ENCODE measurements around the gene FBXW5. TPM values are rescaled to one million over a fixed set of nuclear protein-coding genes. Genes with fewer than 3 reads are reported as not detected.

Gene FBXW5
- total RNA-seq, 1 experiment from 2014 or later = 101 TPM

- Histone ChIP-seq H3K27ac (peak within 1 kb of the TSS; percentile 42), H3K9me3 (ENCODE audit: insufficient read depth, low read depth) (no peaks in the 10 kb centered on the region), H3K4me2 (peak within 1 kb of the TSS; percentile 92), H3K79me2 (ENCODE audit: low read depth) (peaks cover 7% of the 10 kb centered on the region; the same call in 1 of the 2 replicates), H4K20me1 (ENCODE audit: insufficient read depth) (no peaks in the 10 kb centered on the region; the same call in 1 of the 2 replicates), H3F3A (ENCODE audit: insufficient read depth, low read depth) (peaks cover 33% of the 10 kb centered on the region; the same call in 1 of the 2 replicates), H3K4me1 (replicated peaks; ENCODE audit: insufficient read depth) (peaks cover 22% of the 10 kb centered on the region), H3K27me3 (ENCODE audit: insufficient read depth, low read depth) (no peaks in the 10 kb centered on the region), H3K9me2 (ENCODE audit: insufficient read depth) (no peaks in the 10 kb centered on the region), H2AFZ (peak within 1 kb of the TSS; percentile 95), H3K36me3 (ENCODE audit: low read depth) (no peaks in the 10 kb centered on the region), H3K4me3 (peak within 1 kb of the TSS; percentile 88)
- TF ChIP-seq EZH2 (IDR thresholded peaks at IDR 0.05; ENCODE audit: low read depth) = no peak
- TF ChIP-seq, protein P1, sequence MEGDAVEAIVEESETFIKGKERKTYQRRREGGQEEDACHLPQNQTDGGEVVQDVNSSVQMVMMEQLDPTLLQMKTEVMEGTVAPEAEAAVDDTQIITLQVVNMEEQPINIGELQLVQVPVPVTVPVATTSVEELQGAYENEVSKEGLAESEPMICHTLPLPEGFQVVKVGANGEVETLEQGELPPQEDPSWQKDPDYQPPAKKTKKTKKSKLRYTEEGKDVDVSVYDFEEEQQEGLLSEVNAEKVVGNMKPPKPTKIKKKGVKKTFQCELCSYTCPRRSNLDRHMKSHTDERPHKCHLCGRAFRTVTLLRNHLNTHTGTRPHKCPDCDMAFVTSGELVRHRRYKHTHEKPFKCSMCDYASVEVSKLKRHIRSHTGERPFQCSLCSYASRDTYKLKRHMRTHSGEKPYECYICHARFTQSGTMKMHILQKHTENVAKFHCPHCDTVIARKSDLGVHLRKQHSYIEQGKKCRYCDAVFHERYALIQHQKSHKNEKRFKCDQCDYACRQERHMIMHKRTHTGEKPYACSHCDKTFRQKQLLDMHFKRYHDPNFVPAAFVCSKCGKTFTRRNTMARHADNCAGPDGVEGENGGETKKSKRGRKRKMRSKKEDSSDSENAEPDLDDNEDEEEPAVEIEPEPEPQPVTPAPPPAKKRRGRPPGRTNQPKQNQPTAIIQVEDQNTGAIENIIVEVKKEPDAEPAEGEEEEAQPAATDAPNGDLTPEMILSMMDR (conservative IDR thresholded peaks at IDR 0.05) = no peak
- CTCF ChIA-PET = interaction anchor here (0.7 to 1.0 kb wide), 3 partner anchors 8 to 44 kb away, joined by 5 to 22 read pairs (median 11); no protein-coding TSS in a partner anchor
- no TSS peak for BruUV-seq (replicated peaks)
- POLR2A ChIA-PET (ENCODE audit: unreplicated experiment) = interaction anchor here (0.5 to 1.3 kb wide), 9 partner anchors 14 to 270 kb away, joined by 3 to 25 read pairs (median 6); no protein-coding TSS in a partner anchor
- intact Hi-C loops (cut with micrococcal nuclease; ENCODE audit: unreplicated experiment) = no loop called here
- peak; percentile 77 to 97 for DNase-seq
These were observed 47.7 kb upstream of the FBXW5 start, which contains the start of gene PAXX for GRCh38 chr9:136991993-136992818. TSS of gene PAXX (plus strand) at chr9:136992422. CDS start at chr9:136992444, 22 bp downstream.

GRCh38 chr9:136990242-136990911 lies 45.8 kb upstream of the FBXW5 start:
- H2AFZ ChIP-seq = no peak overlapping the region
- TF ChIP-seq EZH2 (IDR thresholded peaks at IDR 0.05; ENCODE audit: low read depth) = no peak
- TF ChIP-seq, protein P1 (conservative IDR thresholded peaks at IDR 0.05) = no peak
- H3F3A ChIP-seq (ENCODE audit: insufficient read depth, low read depth) = peaks cover 27% of the 10 kb centered on the region; the same call in 1 of the 2 replicates
- peaks cover 7% of the 10 kb centered on the region; the same call in 1 of the 2 replicates for H3K79me2 ChIP-seq (ENCODE audit: low read depth)
- 0 out of 2 replicates have a peak, but pooled peaks cover 5% of the 10 kb centered on the region for H3K4me1 ChIP-seq (replicated peaks; ENCODE audit: insufficient read depth)
- H3K9me3 ChIP-seq (ENCODE audit: insufficient read depth, low read depth) = no peaks in the 10 kb centered on the region
- CTCF ChIA-PET = no interaction called here
- no peaks in the 10 kb centered on the region for H3K36me3 ChIP-seq (ENCODE audit: low read depth)
- H3K4me2 ChIP-seq = no peak overlapping the region
- no peaks in the 10 kb centered on the region; the same call in 1 of the 2 replicates for H4K20me1 ChIP-seq (ENCODE audit: insufficient read depth)
- no peaks in the 10 kb centered on the region for H3K9me2 ChIP-seq (ENCODE audit: insufficient read depth)
- H3K27me3 ChIP-seq (ENCODE audit: insufficient read depth, low read depth) = no peaks in the 10 kb centered on the region
- no peak overlapping the region for H3K4me3 ChIP-seq
- no peak overlapping the region for H3K27ac ChIP-seq
- intact Hi-C loops (cut with micrococcal nuclease; ENCODE audit: unreplicated experiment) = no loop called here
- no TSS peak for BruUV-seq (replicated peaks)
- DNase-seq = no peak
- POLR2A ChIA-PET (ENCODE audit: unreplicated experiment) = interaction anchor here (0.5 kb wide), 1 partner anchor 77 kb away, joined by 21 read pairs; no protein-coding TSS in a partner anchor

DNA sequence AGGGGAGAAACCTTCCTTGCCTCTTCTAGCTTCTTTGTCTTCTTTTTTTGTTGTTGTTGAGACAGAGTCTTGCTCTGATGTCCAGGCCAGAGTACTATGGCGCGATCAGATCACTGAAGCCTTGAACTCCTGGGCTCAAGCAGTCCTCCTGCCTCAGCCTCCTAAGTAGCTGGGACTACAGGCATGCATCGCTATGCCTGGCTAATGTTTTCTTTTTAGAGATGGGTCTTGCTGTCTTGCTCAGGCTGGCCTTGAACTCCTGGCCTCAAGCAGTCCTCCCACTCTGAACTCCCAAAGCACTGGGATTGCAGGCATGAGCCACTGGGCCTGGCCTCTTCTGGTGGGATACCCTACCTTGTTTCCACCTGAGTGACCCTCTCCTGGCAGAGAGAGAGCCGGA lies 44.3 kb upstream of the FBXW5 start:
- no peak for DNase-seq
- ChIA-PET POLR2A (ENCODE audit: unreplicated experiment) (no interaction called here), CTCF (interaction anchor here (0.6 to 0.7 kb wide), 2 partner anchors 12 to 355 kb away, joined by 5 to 8 read pairs; no protein-coding TSS in a partner anchor)
- Histone ChIP-seq H3K4me1 (replicated peaks; ENCODE audit: insufficient read depth) (0 out of 2 replicates have a peak, but pooled peaks cover 5% of the 10 kb centered on the region), H3K4me3 (no peak overlapping the region), H3K36me3 (ENCODE audit: low read depth) (no peaks in the 10 kb centered on the region), H4K20me1 (ENCODE audit: insufficient read depth) (no peaks in the 10 kb centered on the region; the same call in 1 of the 2 replicates), H3K27me3 (ENCODE audit: insufficient read depth, low read depth) (no peaks in the 10 kb centered on the region), H3K27ac (no peak overlapping the region), H3K9me3 (ENCODE audit: insufficient read depth, low read depth) (no peaks in the 10 kb centered on the region), H3K4me2 (no peak overlapping the region), H3F3A (ENCODE audit: insufficient read depth, low read depth) (peaks cover 27% of the 10 kb centered on the region; the same call in 1 of the 2 replicates), H3K9me2 (ENCODE audit: insufficient read depth) (no peaks in the 10 kb centered on the region), H3K79me2 (ENCODE audit: low read depth) (peaks cover 7% of the 10 kb centered on the region; the same call in 1 of the 2 replicates), H2AFZ (no peak overlapping the region)
- BruUV-seq (replicated peaks) = no TSS peak
- no peak for TF ChIP-seq EZH2 (IDR thresholded peaks at IDR 0.05; ENCODE audit: low read depth)
- TF ChIP-seq, protein P1 (conservative IDR thresholded peaks at IDR 0.05) = no peak
- intact Hi-C loops (cut with micrococcal nuclease; ENCODE audit: unreplicated experiment) = no loop called here

Measured in PC-9 (cell line).